MM.1S (cell line): ENCODE measurements around the gene SMURF1.

Experiments
- DNase-seq: peaks from one replicate; pipeline ENCODE4 v3.0.0-alpha.2; 2015
- H2AFZ ChIP-seq: fragments of 300-600 bp; sonication (generic); 2 replicates; pipeline ENCODE4 v1.6.0; 2016; ENCODE audit warnings: antibody characterized with exemption, low read length
- H3F3A ChIP-seq: fragments of 300-600 bp; sonication (generic); 2 replicates; pipeline ENCODE4 v1.6.1; 2016; ENCODE audit warnings: mild to moderate bottlenecking, antibody characterized with exemption, low read length, moderate library complexity, mixed read lengths; ENCODE audit not compliant: insufficient read depth
- H3K27ac ChIP-seq: fragments of 300-600 bp; sonication (generic); 2 replicates; pipeline ENCODE4 v1.5.1; 2016; ENCODE audit warnings: mild to moderate bottlenecking, low read length
- H3K27me3 ChIP-seq: fragments of 300-600 bp; sonication (generic); replicated peaks from 2 replicates; pipeline ENCODE4 v1.6.0; 2016; ENCODE audit warnings: low read length; ENCODE audit not compliant: insufficient read depth
- H3K36me3 ChIP-seq: fragments of 300-600 bp; sonication (generic); replicated peaks from 2 replicates; pipeline ENCODE4 v1.6.1; 2016; ENCODE audit warnings: mild to moderate bottlenecking, low read length, mixed read lengths; ENCODE audit not compliant: insufficient read depth
- H3K4me1 ChIP-seq: fragments of 300-600 bp; sonication (generic); 2 replicates; pipeline ENCODE4 v1.6.1; 2016; ENCODE audit warnings: low read length, mixed read lengths
- H3K4me2 ChIP-seq: fragments of 300-600 bp; sonication (generic); 2 replicates; pipeline ENCODE4 v1.6.0; 2016; ENCODE audit warnings: low read depth, low read length
- H3K4me3 ChIP-seq: fragments of 300-600 bp; sonication (generic); 2 replicates; pipeline ENCODE4 v1.5.1; 2016; ENCODE audit warnings: low read length, mixed read lengths
- H3K79me2 ChIP-seq: fragments of 300-600 bp; sonication (generic); 2 replicates; pipeline ENCODE4 v1.6.1; 2016; ENCODE audit warnings: mixed run types, low read length, mixed read lengths
- H3K9ac ChIP-seq: fragments of 300-600 bp; sonication (generic); 2 replicates; pipeline ENCODE4 v1.6.1; 2016; ENCODE audit warnings: low read length, mixed read lengths
- H3K9me2 ChIP-seq: fragments of 300-600 bp; sonication (generic); replicated peaks from 2 replicates; pipeline ENCODE4 v1.6.1; 2016; ENCODE audit warnings: mild to moderate bottlenecking, low read length, mixed read lengths; ENCODE audit not compliant: insufficient read depth
- H3K9me3 ChIP-seq: fragments of 300-600 bp; sonication (generic); replicated peaks from 2 replicates; pipeline ENCODE4 v1.6.1; 2016; ENCODE audit warnings: mild to moderate bottlenecking, low read length, mixed read lengths; ENCODE audit not compliant: insufficient read depth
- H4K20me1 ChIP-seq: fragments of 300-600 bp; sonication (generic); 2 replicates; pipeline ENCODE4 v1.6.1; 2016; ENCODE audit warnings: mild to moderate bottlenecking, low read length, moderate library complexity, mixed read lengths; ENCODE audit not compliant: insufficient read depth
- CTCF ChIP-seq: fragments of 300-600 bp; sonication (generic); IDR thresholded peaks from 2 replicates; pipeline ENCODE4 v1.5.1; 2016; ENCODE audit warnings: antibody characterized with exemption, low read length, mixed read lengths
- EZH2 ChIP-seq: fragments of 300-600 bp; sonication (generic); optimal IDR thresholded peaks from 2 replicates; pipeline ENCODE3; 2017; ENCODE audit warnings: low read depth, mild to moderate bottlenecking, antibody characterized with exemption, low read length, mixed read lengths
- EZH2phosphoT487 ChIP-seq: fragments of 300-600 bp; sonication (generic); IDR thresholded peaks from 2 replicates; pipeline ENCODE4 v1.6.1; 2018; ENCODE audit warnings: antibody characterized with exemption, low read length

SMURF1 gene

GRCh38 chr7:99042957-99043356 is 101.0 kb downstream of the SMURF1 start:
- Histone ChIP-seq H3K9me2 (no peaks in the 10 kb centered on the region), H3K4me3 (no peak overlapping the region), H3K4me1 (no peaks in the 10 kb centered on the region), H3K9ac (no peak overlapping the region), H3K4me2 (no peak overlapping the region), H2AFZ (no peak overlapping the region), H4K20me1 (no peaks in the 10 kb centered on the region), H3K27me3 (no peaks in the 10 kb centered on the region), H3K79me2 (no peaks in the 10 kb centered on the region), H3K36me3 (no peaks in the 10 kb centered on the region; the same call in 1 of the 2 replicates), H3K9me3 (no peaks in the 10 kb centered on the region), H3K27ac (no peak overlapping the region), H3F3A (no peaks in the 10 kb centered on the region)
- DNase-seq = no peak
- TF ChIP-seq EZH2phosphoT487 = no peak
- TF ChIP-seq CTCF = no peak
- no peak for TF ChIP-seq EZH2

- H3F3A ChIP-seq = no peaks in the 10 kb centered on the region
Observed at GRCh38 chr7:99041526-99041925, 102.4 kb downstream of the SMURF1 start.

GRCh38 chr7:99040104-99040958 is 103.6 kb downstream of the SMURF1 start:
- TF ChIP-seq EZH2 (no peak), CTCF (peak; percentile 64), EZH2phosphoT487 (no peak)
- no peaks in the 10 kb centered on the region for H3K27me3 ChIP-seq
- H3K9me3 ChIP-seq = no peaks in the 10 kb centered on the region
- DNase-seq = peak; percentile 58
- no peaks in the 10 kb centered on the region for H3K4me1 ChIP-seq
- no peaks in the 10 kb centered on the region for H4K20me1 ChIP-seq
- H3K36me3 ChIP-seq = no peaks in the 10 kb centered on the region; the same call in 1 of the 2 replicates
- no peak overlapping the region for H3K27ac ChIP-seq
- H3K9me2 ChIP-seq = no peaks in the 10 kb centered on the region
- H2AFZ ChIP-seq = no peak overlapping the region
- no peak overlapping the region for H3K9ac ChIP-seq
- no peak overlapping the region for H3K4me2 ChIP-seq
- H3K4me3 ChIP-seq = no peak overlapping the region
- H3F3A ChIP-seq = no peaks in the 10 kb centered on the region
- no peaks in the 10 kb centered on the region for H3K79me2 ChIP-seq

More at GRCh38 chr7:99041526-99041925, 102.4 kb downstream of the SMURF1 start:
- H3K27me3 ChIP-seq = no peaks in the 10 kb centered on the region
- H3K4me3 ChIP-seq = no peak overlapping the region
- H3K27ac ChIP-seq = no peak overlapping the region
- H4K20me1 ChIP-seq = no peaks in the 10 kb centered on the region
- no peak for DNase-seq
- H2AFZ ChIP-seq = no peak overlapping the region
- no peaks in the 10 kb centered on the region for H3K79me2 ChIP-seq
- H3K36me3 ChIP-seq = no peaks in the 10 kb centered on the region; the same call in 1 of the 2 replicates
- H3K9ac ChIP-seq = no peak overlapping the region
- H3K9me3 ChIP-seq = no peaks in the 10 kb centered on the region
- no peak overlapping the region for H3K4me2 ChIP-seq
- no peaks in the 10 kb centered on the region for H3K9me2 ChIP-seq
- H3K4me1 ChIP-seq = no peaks in the 10 kb centered on the region
- TF ChIP-seq EZH2 (no peak), EZH2phosphoT487 (no peak), CTCF (no peak)
